LNCaP clone FGC (cell line): ENCODE measurements around the gene NAA80.

Experiments
- DNase-seq: peaks from one replicate; pipeline ENCODE4 v3.0.0-alpha.2; 2011; ENCODE audit warnings: low read depth
- H3K4me3 ChIP-seq: 2 replicates; pipeline ENCODE4 v1.5.1; 2011; ENCODE audit warnings: mild to moderate bottlenecking, low read depth, low read length, control low read depth
- CTCF ChIP-seq: IDR thresholded peaks from 2 replicates; pipeline ENCODE4 v1.5.1; 2012; ENCODE audit warnings: mild to moderate bottlenecking; ENCODE audit not compliant: control insufficient read depth, insufficient read depth; ENCODE audit errors: extremely low read depth

The NAA80 gene

GRCh38 chr3:50278123-50278879, 20.9 kb downstream of the NAA80 start:
- no peak overlapping the region for H3K4me3 ChIP-seq
- DNase-seq, result no peak
- no peak for TF ChIP-seq CTCF

- no peak for TF ChIP-seq CTCF
- no peak overlapping the region for H3K4me3 ChIP-seq
- no peak for DNase-seq
Observed at GRCh38 chr3:50276762-50277101, 22.5 kb downstream of the NAA80 start.

GRCh38 chr3:50275996-50276761, 23.0 kb downstream of the NAA80 start:
- DNase-seq, result no peak
- no peak for TF ChIP-seq CTCF
- H3K4me3 ChIP-seq, result no peak overlapping the region

- no peak overlapping the region for H3K4me3 ChIP-seq
- DNase-seq, result no peak
- no peak for TF ChIP-seq CTCF
Observed at GRCh38 chr3:50275141-50275995, 23.8 kb downstream of the NAA80 start.

- no peak overlapping the region for H3K4me3 ChIP-seq
- DNase-seq, result no peak
- TF ChIP-seq CTCF, result peak; percentile 70
Observed at GRCh38 chr3:50274371-50275104, 24.7 kb downstream of the NAA80 start.

- no peak for DNase-seq
- no peak overlapping the region for H3K4me3 ChIP-seq
- TF ChIP-seq CTCF, result no peak
Observed at GRCh38 chr3:50273689-50274065, 25.5 kb downstream of the NAA80 start.
